Bronchial epithelial cell (primary cell): ENCODE data around the gene CLVS2. TPM values are rescaled to one million over a fixed set of nuclear protein-coding genes. Genes with fewer than 3 reads are reported as not detected.
A peak's percentile ranks its signal among the peaks of the same experiment; 100 is the strongest.

Source experiments
- DNase-seq: peaks from one replicate; pipeline ENCODE4 v3.0.0-alpha.2; 2010; ENCODE audit warnings: low read depth
- FAIRE-seq: peaks from 2 replicates; lab custom pipeline; 2011; peaks lifted over from hg19 to GRCh38; lab: Jason Lieb, UNC
- H3K27me3 ChIP-seq: 2 replicates; pipeline ENCODE4 v1.5.1; 2011; ENCODE audit warnings: low read length; ENCODE audit not compliant: control insufficient read depth, insufficient read depth
- H3K36me3 ChIP-seq: 2 replicates; pipeline ENCODE4 v1.5.1; 2011; ENCODE audit warnings: low read length; ENCODE audit not compliant: control insufficient read depth, insufficient read depth
- H3K4me3 ChIP-seq: 2 replicates; pipeline ENCODE4 v1.5.1; 2011; ENCODE audit warnings: mild to moderate bottlenecking, low read depth, low read length, control low read depth
- total RNA-seq: library from RNA; depleted of rRNA; stranded (reverse); fragments of >200 nt; gene quantifications from 2 replicates; pipeline ENCODE4 v1.2.1, GENCODE V29; 2014
- TF ChIP-seq, protein P1 (sequence below): IDR thresholded peaks from 2 replicates; pipeline ENCODE4 v1.5.1; 2011; ENCODE audit warnings: mild to moderate bottlenecking, moderate library complexity, low read length, control low read depth, inconsistent platforms; ENCODE audit not compliant: insufficient read depth, severe bottlenecking

The CLVS2 gene
- not detected in 2 replicates for total RNA-seq

DNA sequence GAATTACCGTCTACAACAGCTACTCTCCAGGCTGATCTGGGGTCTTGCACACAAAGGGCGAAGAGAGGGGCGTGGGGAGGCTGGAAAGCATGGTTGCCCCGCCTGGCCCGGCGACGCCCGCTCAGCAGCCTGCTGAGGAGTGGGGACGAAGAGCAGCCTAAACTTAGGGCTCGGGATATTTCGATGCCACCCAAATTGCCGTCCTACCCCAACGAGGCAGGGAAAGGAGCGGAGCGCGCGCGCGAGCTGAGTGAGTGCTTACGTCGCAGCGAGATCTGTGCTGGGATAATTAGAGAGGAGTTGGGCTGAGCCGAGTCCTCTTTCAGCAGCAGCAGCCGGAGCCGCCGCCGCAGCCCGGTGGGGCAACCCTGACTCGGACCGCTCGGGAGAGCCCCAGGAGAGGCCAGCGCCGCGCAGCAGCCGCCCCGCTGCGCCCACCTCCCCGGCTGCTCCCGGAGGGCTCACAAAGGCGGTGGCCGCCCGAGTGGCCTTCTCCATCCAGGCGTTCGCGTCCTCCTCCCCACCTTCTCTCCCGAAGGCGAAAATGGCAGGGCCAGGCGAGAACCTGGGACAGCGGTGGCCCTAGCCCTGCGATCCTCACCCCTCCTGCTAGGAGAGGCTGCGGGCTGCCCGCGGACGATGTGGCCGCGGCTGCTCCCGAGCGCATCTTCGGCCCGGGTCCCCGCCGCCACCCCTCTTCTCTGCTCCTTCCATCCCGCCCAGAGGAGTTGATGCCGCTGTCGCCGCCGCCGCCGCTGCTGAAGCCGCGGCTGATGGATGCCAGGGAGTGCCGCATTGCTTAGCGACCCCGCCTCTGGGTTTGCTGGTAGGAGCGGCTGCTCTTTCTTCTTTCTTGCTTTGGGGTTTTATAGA lies at the start of gene CLVS2:
TSS of gene CLVS2 (plus strand) at position 315 of the 873 bp plus-strand sequence. CDS start 1,543 bp downstream, outside the sequence.
- Histone ChIP-seq H3K4me3 (peak within 1 kb of the TSS; percentile 9), H3K36me3 (no peaks in the 10 kb centered on the region), H3K27me3 (peaks cover 25% of the 10 kb centered on the region)
- DNase-seq (peak; percentile 1), FAIRE-seq (no peak)
- TF ChIP-seq, protein P1, sequence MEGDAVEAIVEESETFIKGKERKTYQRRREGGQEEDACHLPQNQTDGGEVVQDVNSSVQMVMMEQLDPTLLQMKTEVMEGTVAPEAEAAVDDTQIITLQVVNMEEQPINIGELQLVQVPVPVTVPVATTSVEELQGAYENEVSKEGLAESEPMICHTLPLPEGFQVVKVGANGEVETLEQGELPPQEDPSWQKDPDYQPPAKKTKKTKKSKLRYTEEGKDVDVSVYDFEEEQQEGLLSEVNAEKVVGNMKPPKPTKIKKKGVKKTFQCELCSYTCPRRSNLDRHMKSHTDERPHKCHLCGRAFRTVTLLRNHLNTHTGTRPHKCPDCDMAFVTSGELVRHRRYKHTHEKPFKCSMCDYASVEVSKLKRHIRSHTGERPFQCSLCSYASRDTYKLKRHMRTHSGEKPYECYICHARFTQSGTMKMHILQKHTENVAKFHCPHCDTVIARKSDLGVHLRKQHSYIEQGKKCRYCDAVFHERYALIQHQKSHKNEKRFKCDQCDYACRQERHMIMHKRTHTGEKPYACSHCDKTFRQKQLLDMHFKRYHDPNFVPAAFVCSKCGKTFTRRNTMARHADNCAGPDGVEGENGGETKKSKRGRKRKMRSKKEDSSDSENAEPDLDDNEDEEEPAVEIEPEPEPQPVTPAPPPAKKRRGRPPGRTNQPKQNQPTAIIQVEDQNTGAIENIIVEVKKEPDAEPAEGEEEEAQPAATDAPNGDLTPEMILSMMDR, result no peak

DNA sequence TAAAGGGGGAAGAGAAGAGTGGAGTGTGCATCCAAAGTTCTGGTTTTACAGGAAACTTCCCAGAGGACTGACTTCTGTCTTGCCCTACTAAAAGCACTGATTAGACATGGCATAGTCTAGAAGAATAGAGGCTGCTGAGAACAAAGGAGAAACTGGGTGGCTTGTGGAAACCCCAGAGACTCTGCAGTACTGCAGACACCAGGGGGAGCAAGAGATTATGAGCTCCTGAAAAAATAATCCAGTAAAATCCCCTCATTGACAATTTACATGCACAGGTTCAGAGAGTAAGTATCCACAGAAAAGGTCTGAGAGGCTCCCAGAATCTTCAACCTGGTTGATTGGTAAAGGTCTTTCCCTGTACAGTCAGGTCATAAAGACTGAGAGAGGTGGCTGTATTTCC lies 48.7 kb upstream of the CLVS2 start:
- Histone ChIP-seq H3K27me3 (no peaks in the 10 kb centered on the region), H3K4me3 (no peak overlapping the region), H3K36me3 (no peaks in the 10 kb centered on the region)
- FAIRE-seq, result no peak
- TF ChIP-seq, protein P1, result peak; percentile 76
- peak; percentile 30 for DNase-seq

- DNase-seq (peak; percentile 3), FAIRE-seq (no peak)
- H3K27me3 ChIP-seq, result no peaks in the 10 kb centered on the region
- H3K36me3 ChIP-seq, result no peaks in the 10 kb centered on the region
- no peak overlapping the region for H3K4me3 ChIP-seq
- TF ChIP-seq, protein P1, result no peak
Measured at GRCh38 chr6:122953766-122954165, 42.3 kb upstream of the CLVS2 start.

DNA sequence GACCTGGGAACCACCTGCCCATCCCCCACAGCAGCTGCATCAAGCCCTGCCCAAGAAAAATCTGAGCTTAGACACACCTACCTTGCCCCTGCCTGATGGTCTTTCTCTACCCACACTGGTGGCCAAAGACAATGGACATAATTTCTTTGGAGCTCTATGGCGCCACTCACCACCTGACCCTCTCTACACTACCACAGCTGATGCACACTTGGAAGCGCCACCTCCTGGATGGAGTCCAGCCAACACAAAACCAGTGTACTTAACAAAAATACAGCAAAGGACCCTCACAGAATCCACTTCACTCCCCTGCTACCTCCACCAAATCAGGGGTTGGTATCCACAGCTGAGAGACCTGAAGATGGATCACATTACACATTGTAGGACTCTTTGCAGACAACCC lies 39.7 kb upstream of the CLVS2 start:
- TF ChIP-seq, protein P1, result no peak
- FAIRE-seq (no peak), DNase-seq (no peak)
- H3K36me3 ChIP-seq, result no peaks in the 10 kb centered on the region
- H3K4me3 ChIP-seq, result no peak overlapping the region
- H3K27me3 ChIP-seq, result no peaks in the 10 kb centered on the region

- DNase-seq (no peak), FAIRE-seq (no peak)
- TF ChIP-seq, protein P1, result no peak
- Histone ChIP-seq H3K4me3 (no peak overlapping the region), H3K36me3 (no peaks in the 10 kb centered on the region), H3K27me3 (no peaks in the 10 kb centered on the region)
Measured at GRCh38 chr6:122962000-122962624, 33.9 kb upstream of the CLVS2 start.
